ENCODE results near the gene CRB2. TPM values are rescaled to one million over a fixed set of nuclear protein-coding genes. Genes with fewer than 3 reads are reported as not detected.

The CRB2 gene
- total and polyA plus RNA-seq, 11 donors, result 0.05 to 10.1 (median 0.10) TPM; not detected in 8

- ATAC-seq (no peak), DNase-seq (no peak)
- Histone ChIP-seq H3K4me1 (peaks cover 0 to 24% (median 12%) of the 10 kb centered on the region in 12 donors), H3K27me3 (no peaks in the 10 kb centered on the region), H3K9me3 (no peaks in the 10 kb centered on the region), H3K4me3 (no peak overlapping the region), H3K36me3 (no peaks in the 10 kb centered on the region), H3K27ac (no peak overlapping the region)
- intact Hi-C loops (cut with DNase I), result loop anchor here in 3 of 10 donors (5.0 to 10.0 kb wide), 4 partner anchors 75 to 235 kb away; partner anchors contain the start of gene STRBP (in 2 of the 3)
- TF ChIP-seq POLR2A (IDR thresholded peaks at IDR 0.05), result no peak
- TF ChIP-seq CTCF (IDR thresholded peaks at IDR 0.05), result no peak
- WGBS, 4 donors, result 80 to 84% (median 80%) methylated on average over 6 of the region's 6 CpGs
These were observed 14.2 kb upstream of the CRB2 start for GRCh38 chr9:123341816-123342215.

GRCh38 chr9:123342247-123342646 is 13.8 kb upstream of the CRB2 start:
- WGBS, 4 donors, result 78 to 87% (median 82%) methylated on average over 5 of the region's 5 CpGs
- DNase-seq (no peak), ATAC-seq (no peak)
- Histone ChIP-seq H3K4me3 (no peak overlapping the region), H3K27me3 (no peaks in the 10 kb centered on the region), H3K9me3 (no peaks in the 10 kb centered on the region), H3K4me1 (peaks cover 0 to 24% (median 12%) of the 10 kb centered on the region in 12 donors), H3K27ac (no peak overlapping the region), H3K36me3 (no peaks in the 10 kb centered on the region)
- no peak for TF ChIP-seq CTCF (IDR thresholded peaks at IDR 0.05)
- no peak for TF ChIP-seq POLR2A (IDR thresholded peaks at IDR 0.05)
- intact Hi-C loops (cut with DNase I), result loop anchor here in 3 of 10 donors (5.0 to 10.0 kb wide), 4 partner anchors 75 to 235 kb away; partner anchors contain the start of gene STRBP (in 2 of the 3)

- H3K27ac ChIP-seq, result no peak overlapping the region
- H3K4me1 ChIP-seq, result peaks cover 0 to 22% (median 12%) of the 10 kb centered on the region in 12 donors
- TF ChIP-seq CTCF (IDR thresholded peaks at IDR 0.05), result no peak
- TF ChIP-seq POLR2A (IDR thresholded peaks at IDR 0.05), result no peak
- no peaks in the 10 kb centered on the region for H3K9me3 ChIP-seq
- intact Hi-C loops (cut with DNase I), result loop anchor here in 3 of 10 donors (5.0 to 10.0 kb wide), 4 partner anchors 76 to 236 kb away; partner anchors contain the start of gene STRBP (in 2 of the 3)
- no peak for ATAC-seq
- 54 to 76% (median 56%) methylated on average over 8 to 13 of the region's 13 CpGs for WGBS, 4 donors
- no peak for DNase-seq
- no peak overlapping the region for H3K4me3 ChIP-seq
- H3K36me3 ChIP-seq, result no peaks in the 10 kb centered on the region
- H3K27me3 ChIP-seq, result no peaks in the 10 kb centered on the region
These were observed 12.4 kb upstream of the CRB2 start for GRCh38 chr9:123343443-123344191.

GRCh38 chr9:123344192-123344949 is 11.6 kb upstream of the CRB2 start:
- intact Hi-C loops (cut with DNase I), result loop anchor here in 3 of 10 donors (5.0 to 10.0 kb wide), 4 partner anchors 77 to 237 kb away; partner anchors contain the start of gene STRBP (in 2 of the 3)
- TF ChIP-seq CTCF (IDR thresholded peaks at IDR 0.05), result no peak
- TF ChIP-seq POLR2A (IDR thresholded peaks at IDR 0.05), result no peak
- Histone ChIP-seq H3K4me1 (peaks cover 0 to 14% (median 9%) of the 10 kb centered on the region in 12 donors), H3K4me3 (no peak overlapping the region), H3K27ac (peak overlapping the region in 1 of 12 donors; percentile 62), H3K27me3 (peaks cover 0 to 7% (median 1%) of the 10 kb centered on the region in 9 donors), H3K9me3 (no peaks in the 10 kb centered on the region), H3K36me3 (no peaks in the 10 kb centered on the region)
- ATAC-seq (no peak), DNase-seq (no peak)
- WGBS, 4 donors, result 93 to 94% (median 94%) methylated on average over 7 to 9 of the region's 9 CpGs

All from heart left ventricle (tissue), 16 donors.